ENCODE data around the gene GDPD1. TPM values are rescaled to one million over a fixed set of nuclear protein-coding genes. Genes with fewer than 3 reads are reported as not detected.

GDPD1 gene
- polyA plus RNA-seq, 3 donors: 0.50 to 1.6 (median 1.6) TPM

- Histone ChIP-seq H3K36me3 (replicated peaks in 1 of 2; ENCODE audit: control insufficient read depth in 1 of 2, insufficient read depth in 2 of 2, low read length in 2 of 2) (no peaks in the 10 kb centered on the region), H3K4me3 (replicated peaks in 1 of 3; ENCODE audit: low read depth in 2 of 3, low read length in 3 of 3) (no peak overlapping the region), H3K27ac (ENCODE audit: low read depth in 1 of 2, low read length in 2 of 2) (no peak overlapping the region), H3K27me3 (ENCODE audit: control insufficient read depth in 2 of 2, insufficient read depth in 2 of 2, low read length in 2 of 2) (no peaks in the 10 kb centered on the region), H3K9ac (ENCODE audit: insufficient read depth, low read length, poor library complexity, severe bottlenecking) (no peak overlapping the region), H2AFZ (ENCODE audit: insufficient read depth, low read depth, low read length, poor library complexity, severe bottlenecking) (no peak overlapping the region), H3K4me2 (replicated peaks; ENCODE audit: extremely low read depth, low read length, poor library complexity, severe bottlenecking) (no peak overlapping the region), H3K9me3 (replicated peaks in 1 of 2; ENCODE audit: control insufficient read depth in 1 of 2, insufficient read depth in 1 of 2, low read length in 2 of 2) (no peaks in the 10 kb centered on the region), H3K4me1 (ENCODE audit: control insufficient read depth in 1 of 2, insufficient read depth in 2 of 2, low read length in 2 of 2) (no peaks in the 10 kb centered on the region), H4K20me1 (ENCODE audit: insufficient read depth, low read length) (no peaks in the 10 kb centered on the region), H3K79me2 (ENCODE audit: insufficient read depth, low read length) (no peaks in the 10 kb centered on the region)
- H3K4me3 Mint-ChIP-seq: no peak overlapping the region
- no peaks in the 10 kb centered on the region for H3K36me3 Mint-ChIP-seq
- DNase-seq: no peak
- H3K27ac Mint-ChIP-seq: peak overlapping the region in 1 of 7 donors; percentile 52
- no peaks in the 10 kb centered on the region for H3K9me3 Mint-ChIP-seq
- intact Hi-C loops (cut with micrococcal nuclease): no loop called here
- WGBS (ENCODE audit: insufficient coverage): 67% methylated on average over 1 of the region's 2 CpGs
- H3K4me1 Mint-ChIP-seq: peaks cover 1% of the 10 kb centered on the region
- TF ChIP-seq CTCF (IDR thresholded peaks at IDR 0.05): no peak
- H3K27me3 Mint-ChIP-seq (ENCODE audit: low read depth in 3 of 3): peaks cover 0 to 2% (median 0%) of the 10 kb centered on the region in 3 donors
These were observed 34.4 kb downstream of the GDPD1 start for GRCh38 chr17:59254742-59255141.

- Histone ChIP-seq H3K4me1 (ENCODE audit: control insufficient read depth in 1 of 2, insufficient read depth in 2 of 2, low read length in 2 of 2) (no peaks in the 10 kb centered on the region), H3K36me3 (replicated peaks in 1 of 2; ENCODE audit: control insufficient read depth in 1 of 2, insufficient read depth in 2 of 2, low read length in 2 of 2) (no peaks in the 10 kb centered on the region), H3K9me3 (replicated peaks in 1 of 2; ENCODE audit: control insufficient read depth in 1 of 2, insufficient read depth in 1 of 2, low read length in 2 of 2) (no peaks in the 10 kb centered on the region), H3K4me2 (replicated peaks; ENCODE audit: extremely low read depth, low read length, poor library complexity, severe bottlenecking) (no peak overlapping the region), H3K27ac (ENCODE audit: low read depth in 1 of 2, low read length in 2 of 2) (no peak overlapping the region), H4K20me1 (ENCODE audit: insufficient read depth, low read length) (no peaks in the 10 kb centered on the region), H3K4me3 (replicated peaks in 1 of 3; ENCODE audit: low read depth in 2 of 3, low read length in 3 of 3) (no peak overlapping the region), H3K79me2 (ENCODE audit: insufficient read depth, low read length) (no peaks in the 10 kb centered on the region), H2AFZ (ENCODE audit: insufficient read depth, low read depth, low read length, poor library complexity, severe bottlenecking) (no peak overlapping the region), H3K27me3 (ENCODE audit: control insufficient read depth in 2 of 2, insufficient read depth in 2 of 2, low read length in 2 of 2) (no peaks in the 10 kb centered on the region), H3K9ac (ENCODE audit: insufficient read depth, low read length, poor library complexity, severe bottlenecking) (no peak overlapping the region)
- Mint-ChIP-seq H3K9me3 (no peaks in the 10 kb centered on the region), H3K27me3 (ENCODE audit: low read depth in 3 of 3) (peaks cover 0 to 2% (median 0%) of the 10 kb centered on the region in 3 donors), H3K4me3 (no peak overlapping the region), H3K4me1 (peaks cover 1% of the 10 kb centered on the region), H3K27ac (no peak overlapping the region), H3K36me3 (no peaks in the 10 kb centered on the region)
- TF ChIP-seq CTCF (IDR thresholded peaks at IDR 0.05): no peak
- no peak for DNase-seq
- intact Hi-C loops (cut with micrococcal nuclease): no loop called here
- no CpG with 5 or more reads among the region's 2 CpGs for WGBS (ENCODE audit: insufficient coverage)
These were observed 36.8 kb downstream of the GDPD1 start for GRCh38 chr17:59257101-59257500.

Measured in CD14-positive monocyte (primary cell).